Measurements from ENCODE around the gene TPGS1. TPM values are rescaled to one million over a fixed set of nuclear protein-coding genes. Genes with fewer than 3 reads are reported as not detected.

TPGS1 gene
- total and polyA plus RNA-seq, 5 donors from 2014 or later, result 18.2 to 44.4 (median 34.5) TPM

DNA sequence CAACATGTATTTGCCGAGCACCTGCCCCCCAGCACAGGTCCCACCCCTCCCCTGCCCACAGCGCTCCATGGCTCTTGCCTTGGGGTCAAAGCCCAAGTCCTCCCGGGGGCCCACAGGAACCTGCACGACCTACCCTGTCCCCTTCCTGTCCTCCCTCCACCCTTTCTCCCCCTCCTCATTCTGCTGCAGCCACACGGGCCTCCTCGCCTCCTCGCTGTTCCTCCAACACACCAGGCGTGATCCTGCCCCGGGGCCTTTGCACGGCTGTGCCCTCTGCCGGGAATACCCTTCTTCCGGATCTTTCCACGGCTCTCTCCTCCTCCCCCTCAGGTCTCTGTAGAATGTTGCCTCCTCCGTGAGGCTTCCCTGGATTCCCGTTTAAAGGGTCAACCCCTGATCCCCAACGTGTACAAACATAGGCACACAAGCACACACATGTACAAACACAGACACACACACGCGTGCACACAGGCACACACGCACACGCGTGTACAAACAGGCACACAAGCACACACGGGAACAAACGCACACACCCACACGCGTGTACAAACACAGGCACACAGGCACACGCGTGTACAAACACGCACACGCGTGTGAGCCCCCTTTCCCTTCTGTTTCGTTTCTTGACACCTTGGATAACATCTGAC is 8.2 kb upstream of the TPGS1 start:
- Mint-ChIP-seq H3K4me1 (peaks cover 0 to 18% (median 0%) of the 10 kb centered on the region in 4 donors), H3K36me3 (no peaks in the 10 kb centered on the region), H3K4me3 (peak overlapping the region in 1 of 4 donors; percentile 88), H3K27me3 (peaks cover 24% of the 10 kb centered on the region), H3K9me3 (peaks cover 0 to 2% (median 0%) of the 10 kb centered on the region in 7 donors), H3K27ac (peak overlapping the region in 1 of 3 donors; percentile 90)
- no peaks in the 10 kb centered on the region for H3K36me3 ChIP-seq (ENCODE audit: control insufficient read depth, insufficient read depth, low read length)
- no peak overlapping the region for H3K4me3 ChIP-seq (ENCODE audit: low read depth, low read length)
- no peaks in the 10 kb centered on the region for H3K9me3 ChIP-seq (ENCODE audit: control insufficient read depth in 2 of 2, low read length in 2 of 2)
- peaks cover 4% of the 10 kb centered on the region for H3K27me3 ChIP-seq (ENCODE audit: control insufficient read depth, insufficient read depth, low read length)
- H3K4me1 ChIP-seq (ENCODE audit: control insufficient read depth, insufficient read depth, low read length, poor library complexity, severe bottlenecking), result peaks cover 11% of the 10 kb centered on the region
- H3K27ac ChIP-seq (ENCODE audit: insufficient read depth, low read length, poor library complexity, severe bottlenecking), result no peak overlapping the region
- no peak for ATAC-seq (ENCODE audit: low read depth in 2 of 2)
- no peak for DNase-seq

DNA sequence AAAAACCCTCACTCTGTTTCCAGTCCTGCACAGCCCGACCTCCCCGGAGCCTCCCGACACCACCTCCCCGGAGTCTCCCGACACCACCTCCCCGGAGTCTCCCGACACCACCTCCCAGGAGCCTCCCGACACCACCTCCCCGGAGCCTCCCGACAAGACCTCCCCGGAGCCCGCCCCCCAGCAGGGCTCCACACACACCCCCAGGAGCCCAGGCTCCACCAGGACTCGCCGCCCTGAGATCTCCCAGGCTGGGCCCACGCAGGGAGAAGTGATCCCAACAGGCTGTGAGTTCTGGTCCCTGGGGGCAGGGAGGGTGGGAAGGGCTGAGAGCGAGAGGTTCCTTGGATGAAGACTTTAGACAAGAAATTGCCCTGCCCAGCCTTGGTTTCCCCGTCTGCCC is 5.7 kb upstream of the TPGS1 start:
- peaks cover 4% of the 10 kb centered on the region for H3K27me3 ChIP-seq (ENCODE audit: control insufficient read depth, insufficient read depth, low read length)
- Mint-ChIP-seq H3K4me1 (peaks cover 0 to 19% (median 5%) of the 10 kb centered on the region in 4 donors), H3K27ac (no peak overlapping the region), H3K4me3 (no peak overlapping the region), H3K36me3 (no peaks in the 10 kb centered on the region), H3K27me3 (peaks cover 16% of the 10 kb centered on the region), H3K9me3 (peaks cover 0 to 2% (median 0%) of the 10 kb centered on the region in 7 donors)
- DNase-seq, result no peak
- H3K4me1 ChIP-seq (ENCODE audit: control insufficient read depth, insufficient read depth, low read length, poor library complexity, severe bottlenecking), result peaks cover 15% of the 10 kb centered on the region
- H3K27ac ChIP-seq (ENCODE audit: insufficient read depth, low read length, poor library complexity, severe bottlenecking), result no peak overlapping the region
- H3K4me3 ChIP-seq (ENCODE audit: low read depth, low read length), result no peak overlapping the region
- no peaks in the 10 kb centered on the region for H3K36me3 ChIP-seq (ENCODE audit: control insufficient read depth, insufficient read depth, low read length)
- no peaks in the 10 kb centered on the region for H3K9me3 ChIP-seq (ENCODE audit: control insufficient read depth in 2 of 2, low read length in 2 of 2)
- ATAC-seq (ENCODE audit: low read depth in 2 of 2), result no peak

DNA sequence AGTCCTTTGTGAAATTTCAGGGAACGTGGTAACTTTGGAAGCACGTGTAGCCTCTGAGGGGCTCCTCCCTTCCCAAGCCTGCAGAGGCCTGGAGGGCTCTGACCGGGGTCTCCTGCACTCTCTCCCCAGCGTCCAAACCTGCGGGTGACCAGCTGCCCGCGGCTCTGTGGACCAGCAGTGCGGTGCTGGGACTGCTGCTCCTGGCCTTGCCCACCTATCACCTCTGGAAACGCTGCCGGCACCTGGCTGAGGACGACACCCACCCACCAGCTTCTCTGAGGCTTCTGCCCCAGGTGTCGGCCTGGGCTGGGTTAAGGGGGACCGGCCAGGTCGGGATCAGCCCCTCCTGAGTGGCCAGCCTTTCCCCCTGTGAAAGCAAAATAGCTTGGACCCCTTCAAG is 2.7 kb upstream of the TPGS1 start:
- H3K27ac ChIP-seq (ENCODE audit: insufficient read depth, low read length, poor library complexity, severe bottlenecking), result no peak overlapping the region
- H3K27me3 Mint-ChIP-seq, result peaks cover 5% of the 10 kb centered on the region
- no peak overlapping the region for H3K4me3 Mint-ChIP-seq
- no peaks in the 10 kb centered on the region for H3K36me3 ChIP-seq (ENCODE audit: control insufficient read depth, insufficient read depth, low read length)
- no peak overlapping the region for H3K4me3 ChIP-seq (ENCODE audit: low read depth, low read length)
- DNase-seq, result no peak
- peaks cover 27% of the 10 kb centered on the region for H3K4me1 ChIP-seq (ENCODE audit: control insufficient read depth, insufficient read depth, low read length, poor library complexity, severe bottlenecking)
- peaks cover 0 to 2% (median 0%) of the 10 kb centered on the region in 7 donors for H3K9me3 Mint-ChIP-seq
- no peaks in the 10 kb centered on the region for H3K36me3 Mint-ChIP-seq
- H3K4me1 Mint-ChIP-seq, result peaks cover 5 to 30% (median 13%) of the 10 kb centered on the region in 4 donors
- no peaks in the 10 kb centered on the region for H3K27me3 ChIP-seq (ENCODE audit: control insufficient read depth, insufficient read depth, low read length)
- ATAC-seq (ENCODE audit: low read depth in 2 of 2), result no peak
- no peaks in the 10 kb centered on the region for H3K9me3 ChIP-seq (ENCODE audit: control insufficient read depth in 2 of 2, low read length in 2 of 2)
- H3K27ac Mint-ChIP-seq, result no peak overlapping the region

DNA sequence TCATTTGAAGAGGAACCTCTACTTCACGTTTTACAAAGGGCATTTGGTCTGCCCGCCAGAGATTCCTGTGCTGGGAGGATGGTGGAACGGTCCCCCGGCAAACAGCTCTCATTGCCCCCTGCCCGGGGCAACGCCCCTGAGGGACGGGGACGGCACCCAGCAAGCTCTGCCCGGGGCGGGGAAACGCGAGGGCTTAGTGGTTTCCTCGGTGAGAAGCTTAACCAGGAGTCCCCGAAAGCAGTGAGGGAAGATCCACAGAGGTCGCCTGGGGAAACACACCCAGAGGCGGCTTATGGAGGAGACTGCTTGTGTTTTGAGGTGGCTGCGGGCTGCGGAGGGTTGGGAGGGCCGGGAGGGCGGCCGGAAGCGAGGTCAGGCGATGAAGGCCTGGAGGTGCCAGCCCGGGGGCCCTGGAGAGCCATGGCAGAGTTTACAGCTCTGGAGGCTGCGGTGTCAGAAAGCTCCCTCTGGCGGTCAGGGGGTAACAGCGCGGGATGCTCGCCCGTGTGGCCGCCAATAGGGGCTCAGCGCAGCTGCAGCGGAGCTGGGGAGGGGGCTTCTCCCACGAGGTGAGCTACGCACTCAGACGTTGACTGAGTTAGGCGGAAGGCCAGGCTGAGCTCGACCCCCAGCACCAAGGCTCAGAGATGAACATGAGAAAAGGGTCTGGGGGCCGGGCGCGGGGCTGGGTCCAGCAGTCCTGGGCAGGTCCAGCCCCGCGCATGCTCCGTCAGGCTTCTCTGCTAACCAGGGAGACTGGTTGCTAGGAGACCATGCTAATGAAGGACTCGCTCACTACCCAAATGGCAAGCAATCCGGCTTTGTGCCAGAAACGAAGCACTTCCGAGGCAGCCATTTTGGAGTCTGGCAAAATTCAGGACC is 652 bp upstream of the TPGS1 start:
- Histone ChIP-seq H3K27ac (ENCODE audit: insufficient read depth, low read length, poor library complexity, severe bottlenecking) (peak overlapping the region; percentile 94), H3K9me3 (ENCODE audit: control insufficient read depth in 2 of 2, low read length in 2 of 2) (no peaks in the 10 kb centered on the region), H3K27me3 (ENCODE audit: control insufficient read depth, insufficient read depth, low read length) (no peaks in the 10 kb centered on the region), H3K36me3 (ENCODE audit: control insufficient read depth, insufficient read depth, low read length) (no peaks in the 10 kb centered on the region), H3K4me3 (ENCODE audit: low read depth, low read length) (peak overlapping the region; percentile 90), H3K4me1 (ENCODE audit: control insufficient read depth, insufficient read depth, low read length, poor library complexity, severe bottlenecking) (peaks cover 45% of the 10 kb centered on the region)
- Mint-ChIP-seq H3K36me3 (no peaks in the 10 kb centered on the region), H3K4me3 (peak overlapping the region; percentile 93 to 99 (median 98)), H3K4me1 (peaks cover 11 to 44% (median 25%) of the 10 kb centered on the region in 4 donors), H3K27me3 (peaks cover 4% of the 10 kb centered on the region), H3K27ac (peak overlapping the region; percentile 96 to 100 (median 99)), H3K9me3 (peaks cover 0 to 2% (median 0%) of the 10 kb centered on the region in 7 donors)
- ATAC-seq (ENCODE audit: low read depth in 2 of 2) (peak; percentile 65 to 66), DNase-seq (peak; percentile 91 to 99 (median 98))

DNA sequence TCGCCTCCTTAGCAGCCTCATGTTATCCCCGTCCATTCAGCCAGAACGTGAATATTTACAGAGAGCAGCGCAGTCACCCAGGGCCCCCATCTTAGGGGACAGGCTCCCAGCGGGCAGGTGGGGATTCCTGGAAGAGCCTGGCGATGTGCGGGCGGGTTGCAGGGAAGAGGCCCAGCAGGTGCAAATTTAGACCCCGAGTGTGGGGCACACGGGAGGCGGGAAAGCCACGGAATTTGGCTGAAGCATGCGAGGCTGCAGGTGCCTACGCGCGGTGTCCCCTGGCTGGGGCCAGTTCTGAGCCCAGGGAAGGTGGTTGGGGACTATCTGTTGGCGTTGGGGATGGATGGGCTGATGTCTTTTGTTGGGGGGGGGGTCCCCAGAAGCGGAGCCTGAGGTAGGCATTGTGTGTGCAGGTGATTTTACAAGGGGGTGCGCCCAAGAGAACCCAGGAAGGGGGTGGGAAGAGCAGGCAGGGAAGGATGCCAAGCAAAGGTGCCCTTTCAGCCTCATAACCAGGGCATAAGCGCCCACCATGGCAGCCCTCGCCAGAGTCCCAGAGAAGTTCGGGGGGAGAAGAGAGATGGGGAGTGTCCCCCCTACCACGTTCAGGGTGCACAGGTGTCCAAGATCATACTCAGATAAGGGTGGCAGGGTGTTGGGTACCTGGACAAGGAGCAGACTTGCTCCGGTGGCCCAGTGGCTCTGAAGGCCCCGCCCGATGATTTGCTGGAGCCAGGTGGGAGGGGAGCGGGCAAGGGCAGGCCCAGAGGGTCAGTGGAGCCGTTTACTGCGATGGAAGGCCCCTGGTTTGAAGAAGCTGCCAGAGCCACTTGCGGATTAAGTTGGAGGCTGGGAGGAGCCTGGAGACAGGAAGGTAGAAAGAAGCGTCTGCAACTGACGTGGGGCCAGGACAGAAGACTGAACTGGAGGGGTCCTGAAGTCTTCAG is 1.2 kb downstream of the TPGS1 start:
- DNase-seq (no peak), ATAC-seq (ENCODE audit: low read depth in 2 of 2) (no peak)
- no peaks in the 10 kb centered on the region for H3K9me3 Mint-ChIP-seq
- peak overlapping the region; percentile 93 to 99 (median 98) for H3K4me3 Mint-ChIP-seq
- H3K9me3 ChIP-seq (ENCODE audit: control insufficient read depth in 2 of 2, low read length in 2 of 2), result no peaks in the 10 kb centered on the region
- peak overlapping the region; percentile 94 for H3K27ac ChIP-seq (ENCODE audit: insufficient read depth, low read length, poor library complexity, severe bottlenecking)
- H3K36me3 ChIP-seq (ENCODE audit: control insufficient read depth, insufficient read depth, low read length), result no peaks in the 10 kb centered on the region
- peak overlapping the region; percentile 35 to 71 (median 62) for H3K27ac Mint-ChIP-seq
- H3K4me3 ChIP-seq (ENCODE audit: low read depth, low read length), result peak overlapping the region; percentile 67
- H3K36me3 Mint-ChIP-seq, result no peaks in the 10 kb centered on the region
- H3K4me1 Mint-ChIP-seq, result peaks cover 11 to 56% (median 27%) of the 10 kb centered on the region in 4 donors
- H3K4me1 ChIP-seq (ENCODE audit: control insufficient read depth, insufficient read depth, low read length, poor library complexity, severe bottlenecking), result peaks cover 55% of the 10 kb centered on the region
- H3K27me3 Mint-ChIP-seq, result peaks cover 4% of the 10 kb centered on the region
- no peaks in the 10 kb centered on the region for H3K27me3 ChIP-seq (ENCODE audit: control insufficient read depth, insufficient read depth, low read length)

DNA sequence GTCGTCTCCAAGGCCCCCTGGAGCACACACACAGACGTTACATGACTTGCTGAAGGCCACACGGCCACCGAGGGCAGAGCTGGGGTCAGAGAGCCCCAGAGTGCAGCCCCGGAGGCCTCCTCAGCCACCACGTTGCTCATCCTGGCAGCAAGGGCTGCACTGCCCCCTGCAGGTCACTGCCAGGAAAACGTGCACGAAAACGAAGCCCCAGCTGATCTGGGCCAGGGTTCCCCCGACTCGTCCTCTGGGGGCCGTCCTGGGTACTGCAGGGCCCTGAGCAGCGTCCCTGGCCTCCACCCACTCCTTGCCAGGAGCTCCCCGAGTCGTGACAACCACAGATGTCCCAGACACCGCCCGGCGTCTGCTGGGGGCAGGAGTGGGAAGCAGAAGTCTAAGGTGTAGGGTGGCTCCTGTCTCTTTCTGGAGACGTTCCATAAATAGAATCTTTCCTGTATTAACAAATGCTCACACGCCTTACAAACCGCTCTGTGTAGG is 3.4 kb downstream of the TPGS1 start:
- Histone ChIP-seq H3K27me3 (ENCODE audit: control insufficient read depth, insufficient read depth, low read length) (no peaks in the 10 kb centered on the region), H3K9me3 (ENCODE audit: control insufficient read depth in 2 of 2, low read length in 2 of 2) (no peaks in the 10 kb centered on the region), H3K4me1 (ENCODE audit: control insufficient read depth, insufficient read depth, low read length, poor library complexity, severe bottlenecking) (peaks cover 55% of the 10 kb centered on the region), H3K4me3 (ENCODE audit: low read depth, low read length) (peak overlapping the region; percentile 70), H3K27ac (ENCODE audit: insufficient read depth, low read length, poor library complexity, severe bottlenecking) (peak overlapping the region; percentile 99), H3K36me3 (ENCODE audit: control insufficient read depth, insufficient read depth, low read length) (no peaks in the 10 kb centered on the region)
- peaks cover 4% of the 10 kb centered on the region for H3K27me3 Mint-ChIP-seq
- peak; percentile 80 to 95 (median 91) for DNase-seq
- peak; percentile 49 to 52 for ATAC-seq (ENCODE audit: low read depth in 2 of 2)
- peak overlapping the region; percentile 85 to 95 (median 91) for H3K4me3 Mint-ChIP-seq
- peak overlapping the region; percentile 91 to 100 (median 98) for H3K27ac Mint-ChIP-seq
- H3K4me1 Mint-ChIP-seq, result peaks cover 11 to 61% (median 27%) of the 10 kb centered on the region in 4 donors
- H3K36me3 Mint-ChIP-seq, result no peaks in the 10 kb centered on the region
- no peaks in the 10 kb centered on the region for H3K9me3 Mint-ChIP-seq

All from CD4-positive, CD25-positive, alpha-beta regulatory T cell (primary cell).